Muscle layer of colon (tissue), 2 donors: ENCODE data around the gene OR1J4.

ENCODE experiments used
- H3K27ac ChIP-seq: one replicate; pipeline ENCODE4 v1.7.0; 2013; ENCODE audit warnings: low read depth, mild to moderate bottlenecking, low read length, moderate library complexity
- H3K27me3 ChIP-seq, 2 donors: one replicate each; pipeline ENCODE4 v1.7.0; 2013; ENCODE audit warnings: low read length in 2 of 2, mild to moderate bottlenecking in 2 of 2; ENCODE audit not compliant: insufficient read depth in 2 of 2, control insufficient read depth in 1 of 2
- H3K36me3 ChIP-seq: one replicate; pipeline ENCODE4 v1.7.0; 2013; ENCODE audit warnings: mild to moderate bottlenecking, low read length; ENCODE audit not compliant: insufficient read depth
- H3K4me1 ChIP-seq: one replicate; pipeline ENCODE4 v1.7.0; 2013; ENCODE audit warnings: mild to moderate bottlenecking, low read length; ENCODE audit not compliant: insufficient read depth
- H3K4me3 ChIP-seq, 2 donors: one replicate each; pipeline ENCODE4 v1.7.0; 2013; ENCODE audit warnings: low read length in 2 of 2, low read depth in 1 of 2, mild to moderate bottlenecking in 1 of 2, moderate library complexity in 1 of 2
- H3K9ac ChIP-seq: one replicate; pipeline ENCODE4 v1.7.0; 2013; ENCODE audit warnings: low read length
- H3K9me3 ChIP-seq: one replicate; pipeline ENCODE4 v1.7.0; 2013; ENCODE audit warnings: mild to moderate bottlenecking, low read length
- donor health status: abdominal sarcoma.
- donor health status: Adenocarcinoma of cecum.

The OR1J4 gene, protein sequence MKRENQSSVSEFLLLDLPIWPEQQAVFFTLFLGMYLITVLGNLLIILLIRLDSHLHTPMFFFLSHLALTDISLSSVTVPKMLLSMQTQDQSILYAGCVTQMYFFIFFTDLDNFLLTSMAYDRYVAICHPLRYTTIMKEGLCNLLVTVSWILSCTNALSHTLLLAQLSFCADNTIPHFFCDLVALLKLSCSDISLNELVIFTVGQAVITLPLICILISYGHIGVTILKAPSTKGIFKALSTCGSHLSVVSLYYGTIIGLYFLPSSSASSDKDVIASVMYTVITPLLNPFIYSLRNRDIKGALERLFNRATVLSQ

DNA sequence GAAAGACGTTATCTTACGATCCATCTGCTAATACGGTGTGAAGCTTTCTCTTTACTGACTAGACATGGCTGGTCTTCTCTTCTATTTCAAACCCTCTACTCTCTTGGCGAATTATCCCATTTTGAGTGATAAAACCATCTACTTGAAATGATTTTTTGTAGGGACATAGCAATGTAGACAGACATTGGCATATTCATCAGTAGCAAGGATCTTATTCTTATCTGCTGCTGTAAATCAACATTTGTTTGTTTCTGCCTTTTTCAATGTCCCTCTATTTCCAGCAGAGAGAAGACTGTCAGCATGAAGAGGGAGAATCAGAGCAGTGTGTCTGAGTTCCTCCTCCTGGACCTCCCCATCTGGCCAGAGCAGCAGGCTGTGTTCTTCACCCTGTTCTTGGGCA lies at the start of gene OR1J4:
Gene OR1J4 (plus strand): TSS at position 301 of the 400 bp plus-strand sequence. CDS start 0 bp downstream, at position 301.
- H3K36me3 ChIP-seq: no peaks in the 10 kb centered on the region
- no peak within 1 kb of the TSS for H3K27ac ChIP-seq
- no peak within 1 kb of the TSS for H3K4me3 ChIP-seq
- no peaks in the 10 kb centered on the region for H3K9me3 ChIP-seq
- H3K27me3 ChIP-seq: no peaks in the 10 kb centered on the region
- H3K9ac ChIP-seq: no peak within 1 kb of the TSS
- H3K4me1 ChIP-seq: no peaks in the 10 kb centered on the region

DNA sequence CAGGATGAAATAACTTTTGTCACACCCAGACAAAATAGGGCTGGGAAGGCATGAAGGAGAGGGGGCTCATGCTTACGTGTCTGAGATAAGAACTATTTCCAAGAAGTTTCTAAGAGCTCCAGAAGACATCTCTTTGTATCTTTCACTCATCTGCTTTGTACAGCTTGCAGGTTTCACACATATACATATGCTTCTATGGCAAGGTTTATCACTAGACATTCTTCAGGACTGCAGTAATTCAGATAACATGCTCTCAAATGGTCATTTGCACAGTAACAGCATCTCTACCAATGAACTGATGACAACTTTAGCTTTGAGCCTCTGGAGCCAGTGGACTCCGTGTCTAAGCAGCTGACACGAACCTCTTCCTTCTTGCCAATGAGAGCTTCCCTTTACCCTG lies 44.4 kb upstream of the OR1J4 start:
- no peak overlapping the region for H3K9ac ChIP-seq
- no peak overlapping the region for H3K27ac ChIP-seq
- H3K36me3 ChIP-seq: no peaks in the 10 kb centered on the region
- no peak overlapping the region for H3K4me3 ChIP-seq
- H3K9me3 ChIP-seq: no peaks in the 10 kb centered on the region
- no peaks in the 10 kb centered on the region for H3K27me3 ChIP-seq
- peaks cover 11% of the 10 kb centered on the region for H3K4me1 ChIP-seq

DNA sequence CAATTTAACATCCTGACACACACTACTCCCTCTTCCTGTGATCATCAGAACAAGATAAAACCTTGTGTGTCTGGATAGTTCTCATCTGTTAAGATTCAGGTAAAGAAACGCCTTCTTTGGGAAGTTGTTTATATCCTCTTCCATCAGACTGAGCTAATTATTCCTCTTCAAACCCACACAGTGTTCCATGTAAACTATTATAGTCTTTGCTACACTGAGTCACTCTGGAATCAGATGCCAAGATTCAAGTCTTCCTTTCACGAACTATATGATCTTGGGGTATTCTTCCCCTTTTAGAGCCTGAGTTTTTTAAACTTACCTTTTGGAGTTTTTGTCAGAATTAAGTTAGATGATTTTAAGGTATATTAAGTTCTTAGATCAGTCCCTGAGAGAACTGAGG lies 43.2 kb upstream of the OR1J4 start:
- no peaks in the 10 kb centered on the region for H3K9me3 ChIP-seq
- H3K4me1 ChIP-seq: peaks cover 11% of the 10 kb centered on the region

DNA sequence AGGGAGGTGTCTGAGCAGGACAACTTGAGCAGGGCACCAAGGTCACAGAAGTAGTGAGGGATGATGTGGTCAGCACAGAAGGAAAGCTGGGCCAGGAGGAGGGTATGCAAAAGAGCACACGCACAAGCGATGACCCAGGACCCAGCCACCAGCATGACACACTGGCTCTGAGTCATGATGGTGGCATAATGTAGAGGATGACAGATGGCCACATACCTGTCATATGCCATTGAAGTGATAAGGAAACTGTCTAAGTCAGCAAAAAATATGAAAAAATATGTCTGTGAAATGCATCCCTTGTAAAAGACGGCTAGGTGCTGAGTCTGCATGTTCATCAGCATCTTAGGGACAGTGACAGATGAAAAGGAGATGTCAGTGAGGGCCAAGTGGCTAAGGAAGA lies 41.6 kb upstream of the OR1J4 start:
- Histone ChIP-seq H3K36me3 (no peaks in the 10 kb centered on the region), H3K4me1 (peaks cover 3% of the 10 kb centered on the region), H3K27me3 (no peaks in the 10 kb centered on the region), H3K27ac (no peak overlapping the region), H3K4me3 (no peak overlapping the region), H3K9ac (no peak overlapping the region), H3K9me3 (no peaks in the 10 kb centered on the region)

More for the DNA sequence above, 43.2 kb upstream of the OR1J4 start:
- Histone ChIP-seq H3K27ac (no peak overlapping the region), H3K36me3 (no peaks in the 10 kb centered on the region), H3K27me3 (no peaks in the 10 kb centered on the region), H3K9ac (no peak overlapping the region), H3K4me3 (no peak overlapping the region)

DNA sequence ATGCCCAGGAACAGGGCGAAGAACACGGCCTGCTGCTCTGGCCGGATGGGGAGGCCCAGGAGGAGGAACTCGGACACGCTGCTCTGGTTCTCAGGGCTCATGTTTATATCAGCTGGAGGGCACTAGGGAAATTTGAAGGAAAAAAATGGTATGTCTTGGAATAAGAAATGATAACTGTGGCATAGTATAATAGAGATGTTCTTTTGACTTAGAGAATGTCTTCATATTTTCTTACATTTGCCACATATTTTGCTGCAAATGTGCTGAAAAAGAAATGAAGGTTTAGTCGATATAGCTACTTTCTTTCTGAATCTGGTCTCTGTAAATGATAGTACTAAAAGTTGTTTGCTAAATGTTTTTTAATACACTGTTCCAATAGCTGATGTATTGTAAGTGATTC lies 41.1 kb upstream of the OR1J4 start, which contains the start of gene OR1J1:
Gene OR1J1 (minus strand): TSS at position 101 of the 400 bp plus-strand sequence. CDS start 0 bp downstream, at position 101.
- no peaks in the 10 kb centered on the region for H3K36me3 ChIP-seq
- H3K9ac ChIP-seq: no peak within 1 kb of the TSS
- H3K4me3 ChIP-seq: no peak within 1 kb of the TSS
- no peaks in the 10 kb centered on the region for H3K27me3 ChIP-seq
- no peak within 1 kb of the TSS for H3K27ac ChIP-seq
- no peaks in the 10 kb centered on the region for H3K9me3 ChIP-seq
- H3K4me1 ChIP-seq: no peaks in the 10 kb centered on the region

DNA sequence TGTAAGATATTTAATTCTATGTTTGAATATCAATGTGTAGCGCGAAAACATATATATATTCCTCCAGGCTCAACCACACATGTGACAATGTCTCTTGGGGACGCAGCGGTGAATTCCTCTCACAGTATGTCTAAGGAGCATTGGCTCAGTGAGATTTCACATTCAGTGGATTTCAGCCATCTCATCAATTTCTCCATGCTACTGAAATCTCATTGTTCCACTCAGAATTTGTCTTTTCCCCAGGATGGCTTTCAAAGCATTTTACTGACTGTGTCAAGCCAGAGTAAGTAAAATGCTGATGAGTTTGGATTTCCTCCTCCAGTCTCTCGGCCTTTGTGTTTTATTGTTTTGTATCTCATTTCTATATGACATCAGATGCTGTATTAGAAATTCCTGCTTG lies 39.9 kb upstream of the OR1J4 start:
- Histone ChIP-seq H3K4me3 (no peak overlapping the region), H3K36me3 (no peaks in the 10 kb centered on the region), H3K27ac (no peak overlapping the region), H3K9me3 (no peaks in the 10 kb centered on the region), H3K27me3 (no peaks in the 10 kb centered on the region), H3K4me1 (no peaks in the 10 kb centered on the region), H3K9ac (no peak overlapping the region)

DNA sequence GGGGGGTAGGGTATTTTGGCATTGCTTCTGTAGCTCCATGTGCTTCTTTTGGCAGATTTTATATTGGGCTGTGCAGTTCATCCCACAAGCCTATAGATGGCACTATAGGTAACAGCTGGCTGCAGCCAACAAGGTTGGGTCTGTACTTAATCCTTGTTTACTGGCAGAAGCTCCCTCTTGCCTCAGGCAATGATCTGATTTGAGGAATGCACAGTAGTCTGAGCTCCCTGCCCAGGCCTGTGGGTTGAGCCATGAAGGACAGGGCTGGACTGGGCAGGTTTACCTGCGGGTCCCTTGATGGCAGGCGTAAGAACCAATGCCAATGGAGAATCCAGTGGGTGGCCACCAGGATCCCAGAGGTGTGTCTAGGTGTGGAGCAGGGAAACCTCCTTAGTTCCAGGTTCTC lies 20.1 kb upstream of the OR1J4 start:
- H3K36me3 ChIP-seq: no peaks in the 10 kb centered on the region
- H3K27ac ChIP-seq: no peak overlapping the region
- no peak overlapping the region for H3K9ac ChIP-seq

DNA sequence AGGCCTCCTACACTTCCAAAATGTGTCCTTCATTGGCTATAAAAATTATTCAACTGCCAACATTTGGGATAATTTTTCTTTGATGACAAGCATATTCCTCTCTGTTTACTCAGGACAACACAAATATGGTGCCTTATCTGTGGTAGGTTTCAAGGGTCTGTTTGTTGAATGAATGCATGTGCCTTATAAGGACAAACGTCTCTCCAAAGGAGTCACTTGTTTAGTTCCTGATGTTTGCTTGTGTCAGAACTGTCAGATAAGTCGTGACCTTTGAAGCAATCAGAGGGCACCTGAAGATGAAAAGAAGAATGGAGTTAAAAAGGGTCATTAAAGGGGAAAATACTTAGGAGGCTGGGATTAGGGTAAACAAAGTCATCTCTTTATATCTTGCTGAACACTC lies 12.0 kb upstream of the OR1J4 start:
- Histone ChIP-seq H3K27me3 (no peaks in the 10 kb centered on the region), H3K4me3 (no peak overlapping the region), H3K27ac (no peak overlapping the region), H3K9me3 (no peaks in the 10 kb centered on the region), H3K36me3 (no peaks in the 10 kb centered on the region), H3K9ac (no peak overlapping the region), H3K4me1 (no peaks in the 10 kb centered on the region)

More for the DNA sequence above, 20.1 kb upstream of the OR1J4 start:
- H3K9me3 ChIP-seq: no peaks in the 10 kb centered on the region
- H3K4me3 ChIP-seq: no peak overlapping the region
- H3K4me1 ChIP-seq: no peaks in the 10 kb centered on the region
- no peaks in the 10 kb centered on the region for H3K27me3 ChIP-seq

DNA sequence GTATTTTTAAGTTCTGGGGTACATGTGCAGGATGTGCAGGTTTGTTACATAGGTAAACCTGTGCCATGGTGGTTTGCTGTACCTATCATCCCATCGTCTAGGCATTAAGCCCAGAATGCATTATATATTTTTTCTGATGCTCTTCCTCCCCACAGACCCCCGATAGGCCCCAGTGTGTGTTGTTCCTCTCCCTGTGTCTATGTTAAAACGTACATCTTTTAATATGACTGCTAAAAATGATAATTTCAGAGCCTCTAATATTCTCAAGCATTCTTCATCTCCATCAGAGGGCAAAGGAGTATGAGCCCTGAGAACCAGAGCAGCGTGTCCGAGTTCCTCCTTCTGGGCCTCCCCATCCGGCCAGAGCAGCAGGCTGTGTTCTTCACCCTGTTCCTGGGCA lies 8.4 kb upstream of the OR1J4 start, which contains the start of gene OR1J2:
Gene OR1J2 (plus strand): TSS at position 301 of the 400 bp plus-strand sequence. CDS start 0 bp downstream, at position 301.
- no peaks in the 10 kb centered on the region for H3K9me3 ChIP-seq
- no peak within 1 kb of the TSS for H3K4me3 ChIP-seq
- no peaks in the 10 kb centered on the region for H3K4me1 ChIP-seq

DNA sequence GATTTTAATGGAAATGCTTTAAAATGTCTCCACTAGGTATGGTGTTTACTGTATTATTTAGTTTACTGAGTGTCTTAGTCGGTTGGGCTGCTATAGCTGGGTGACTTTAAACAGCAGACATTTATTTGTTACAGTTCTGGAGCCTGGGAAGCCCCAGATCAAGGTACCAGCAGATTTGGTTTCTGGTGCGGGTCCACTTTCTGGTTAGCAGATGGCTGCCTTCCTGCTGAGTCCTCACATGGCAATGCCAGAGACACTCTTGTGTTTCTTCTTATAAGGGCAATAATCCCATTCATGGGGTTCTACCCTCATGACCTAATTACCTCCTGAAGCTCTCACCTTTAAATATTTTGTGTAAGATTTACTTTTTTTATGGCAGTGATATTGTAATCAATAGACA lies 715 bp upstream of the OR1J4 start:
- H3K36me3 ChIP-seq: no peaks in the 10 kb centered on the region
- H3K9me3 ChIP-seq: no peaks in the 10 kb centered on the region
- no peak overlapping the region for H3K9ac ChIP-seq
- no peaks in the 10 kb centered on the region for H3K4me1 ChIP-seq
- no peak overlapping the region for H3K4me3 ChIP-seq
- no peak overlapping the region for H3K27ac ChIP-seq
- no peaks in the 10 kb centered on the region for H3K27me3 ChIP-seq

More for the DNA sequence above, 8.4 kb upstream of the OR1J4 start, which contains the start of gene OR1J2:
- no peak within 1 kb of the TSS for H3K27ac ChIP-seq
- H3K27me3 ChIP-seq: no peaks in the 10 kb centered on the region
- H3K36me3 ChIP-seq: no peaks in the 10 kb centered on the region
- no peak within 1 kb of the TSS for H3K9ac ChIP-seq

DNA sequence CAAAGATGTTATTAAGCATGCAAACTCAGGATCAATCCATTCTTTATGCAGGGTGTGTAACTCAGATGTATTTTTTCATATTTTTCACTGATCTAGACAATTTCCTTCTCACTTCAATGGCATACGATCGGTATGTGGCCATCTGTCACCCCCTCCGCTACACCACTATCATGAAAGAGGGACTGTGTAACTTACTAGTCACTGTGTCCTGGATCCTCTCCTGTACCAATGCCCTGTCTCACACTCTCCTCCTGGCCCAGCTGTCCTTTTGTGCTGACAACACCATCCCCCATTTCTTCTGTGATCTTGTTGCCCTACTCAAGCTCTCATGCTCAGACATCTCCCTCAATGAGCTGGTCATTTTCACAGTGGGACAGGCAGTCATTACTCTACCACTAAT lies 435 bp downstream of the OR1J4 start:
- no peaks in the 10 kb centered on the region for H3K36me3 ChIP-seq
- H3K27ac ChIP-seq: no peak overlapping the region
- H3K4me3 ChIP-seq: no peak overlapping the region
- H3K27me3 ChIP-seq: no peaks in the 10 kb centered on the region
- no peak overlapping the region for H3K9ac ChIP-seq
- no peaks in the 10 kb centered on the region for H3K9me3 ChIP-seq
- no peaks in the 10 kb centered on the region for H3K4me1 ChIP-seq

DNA sequence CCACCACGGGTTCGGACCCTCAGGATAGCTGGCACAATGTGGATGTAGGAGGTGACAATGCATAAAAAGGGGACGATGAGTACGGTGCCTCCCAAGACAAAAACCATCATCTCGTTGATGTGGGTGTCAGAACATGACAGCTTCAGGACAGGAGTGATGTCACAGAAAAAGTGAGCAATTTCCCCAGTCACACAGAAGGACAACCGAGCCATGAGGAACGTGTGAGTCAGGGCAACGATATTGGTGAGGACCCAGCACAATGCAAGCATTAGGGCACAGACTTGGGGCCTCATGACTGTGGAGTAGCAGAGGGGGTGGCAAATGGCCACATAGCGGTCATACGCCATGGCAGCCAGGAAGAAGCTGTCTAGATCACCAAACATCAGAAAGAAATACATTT lies 7.7 kb downstream of the OR1J4 start:
- Histone ChIP-seq H3K27me3 (no peaks in the 10 kb centered on the region), H3K27ac (no peak overlapping the region)

More for the DNA sequence above, 7.7 kb downstream of the OR1J4 start:
- Histone ChIP-seq H3K4me1 (no peaks in the 10 kb centered on the region), H3K4me3 (no peak overlapping the region), H3K36me3 (no peaks in the 10 kb centered on the region), H3K9ac (no peak overlapping the region), H3K9me3 (no peaks in the 10 kb centered on the region)
